ENCODE results near the gene OLFML3.

OLFML3 gene

DNA sequence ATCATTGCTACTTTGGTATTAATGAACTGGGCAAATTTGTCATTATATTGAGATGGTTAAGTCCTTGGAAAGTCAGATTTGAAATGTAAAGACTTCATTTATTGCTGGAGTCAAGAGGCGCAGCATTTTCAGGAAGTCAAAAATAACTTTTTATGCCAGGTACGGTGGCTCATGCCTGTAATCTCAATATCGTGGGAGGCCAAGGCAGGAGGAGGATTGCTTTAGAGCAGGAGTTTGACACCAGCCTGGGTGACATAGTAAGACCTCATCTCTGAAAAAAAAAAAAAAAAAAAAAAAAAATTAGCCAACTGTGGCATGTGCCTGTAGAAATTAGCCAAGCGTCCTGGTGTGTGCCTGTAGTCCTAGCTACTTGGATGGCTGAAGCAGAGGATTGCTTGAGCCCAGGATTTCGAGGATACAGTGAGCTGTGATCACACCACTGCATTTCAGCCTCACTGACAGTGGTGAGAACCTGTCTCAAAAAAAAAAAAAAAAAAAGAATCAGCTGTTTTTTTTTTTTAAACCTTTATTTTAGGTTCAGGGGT, 44.7 kb upstream of the OLFML3 start:
- no peak for TF ChIP-seq YY1 (IDR thresholded peaks at IDR 0.05; ENCODE audit: low read depth)
- no peak for TF ChIP-seq TAF1 (IDR thresholded peaks at IDR 0.05; ENCODE audit: low read depth)
- TF ChIP-seq RAD21 (IDR thresholded peaks at IDR 0.05; ENCODE audit: low read depth) = no peak
- no peak for TF ChIP-seq EGR1 (IDR thresholded peaks at IDR 0.05)
- no peak for TF ChIP-seq TEAD4 (IDR thresholded peaks at IDR 0.05)
- no peak for TF ChIP-seq TCF12 (IDR thresholded peaks at IDR 0.05; ENCODE audit: low read depth)

DNA sequence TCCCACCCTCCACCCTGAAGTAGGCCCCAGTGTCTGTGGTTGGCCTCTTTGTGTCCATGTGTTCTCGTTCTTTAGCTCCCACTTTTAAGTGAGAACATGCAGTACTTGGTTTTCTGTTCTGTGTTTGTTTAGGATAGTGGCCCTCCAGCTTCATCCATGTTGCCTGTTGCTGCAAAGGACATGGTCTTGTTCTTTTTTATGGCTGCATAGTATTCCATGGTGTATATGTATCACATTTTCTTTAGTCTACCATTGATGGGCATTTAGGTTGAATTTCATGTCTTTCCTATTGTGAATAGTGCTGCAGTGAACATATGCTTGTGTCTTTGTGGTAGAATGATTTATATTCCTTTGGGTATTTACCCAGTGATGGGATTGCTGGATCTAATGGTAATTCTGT, 44.1 kb upstream of the OLFML3 start:
- TF ChIP-seq EP300 (IDR thresholded peaks at IDR 0.05; ENCODE audit: borderline replicate concordance) (no peak), NFIC (IDR thresholded peaks at IDR 0.05) (no peak), CEBPB (IDR thresholded peaks at IDR 0.05) (no peak)

DNA sequence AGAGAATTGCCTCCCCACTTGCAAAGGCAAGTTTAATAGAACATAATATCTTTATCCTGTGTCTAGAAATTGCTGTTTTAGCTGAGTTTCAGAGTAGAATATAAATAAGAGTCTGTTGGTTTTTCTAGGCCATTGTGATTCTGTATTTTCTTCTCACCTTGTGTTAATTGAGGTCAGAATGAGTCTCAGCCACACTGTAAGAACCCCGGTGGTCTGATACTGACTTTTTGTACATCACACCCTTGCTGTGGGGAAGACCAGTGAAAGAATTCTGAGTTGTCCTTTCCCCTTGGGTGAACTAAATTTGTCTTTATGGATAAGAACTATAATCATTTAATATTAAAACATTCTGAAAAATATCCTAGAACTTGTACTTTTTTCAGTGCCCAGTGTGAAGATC, 43.3 kb upstream of the OLFML3 start:
- TF ChIP-seq, protein P1, sequence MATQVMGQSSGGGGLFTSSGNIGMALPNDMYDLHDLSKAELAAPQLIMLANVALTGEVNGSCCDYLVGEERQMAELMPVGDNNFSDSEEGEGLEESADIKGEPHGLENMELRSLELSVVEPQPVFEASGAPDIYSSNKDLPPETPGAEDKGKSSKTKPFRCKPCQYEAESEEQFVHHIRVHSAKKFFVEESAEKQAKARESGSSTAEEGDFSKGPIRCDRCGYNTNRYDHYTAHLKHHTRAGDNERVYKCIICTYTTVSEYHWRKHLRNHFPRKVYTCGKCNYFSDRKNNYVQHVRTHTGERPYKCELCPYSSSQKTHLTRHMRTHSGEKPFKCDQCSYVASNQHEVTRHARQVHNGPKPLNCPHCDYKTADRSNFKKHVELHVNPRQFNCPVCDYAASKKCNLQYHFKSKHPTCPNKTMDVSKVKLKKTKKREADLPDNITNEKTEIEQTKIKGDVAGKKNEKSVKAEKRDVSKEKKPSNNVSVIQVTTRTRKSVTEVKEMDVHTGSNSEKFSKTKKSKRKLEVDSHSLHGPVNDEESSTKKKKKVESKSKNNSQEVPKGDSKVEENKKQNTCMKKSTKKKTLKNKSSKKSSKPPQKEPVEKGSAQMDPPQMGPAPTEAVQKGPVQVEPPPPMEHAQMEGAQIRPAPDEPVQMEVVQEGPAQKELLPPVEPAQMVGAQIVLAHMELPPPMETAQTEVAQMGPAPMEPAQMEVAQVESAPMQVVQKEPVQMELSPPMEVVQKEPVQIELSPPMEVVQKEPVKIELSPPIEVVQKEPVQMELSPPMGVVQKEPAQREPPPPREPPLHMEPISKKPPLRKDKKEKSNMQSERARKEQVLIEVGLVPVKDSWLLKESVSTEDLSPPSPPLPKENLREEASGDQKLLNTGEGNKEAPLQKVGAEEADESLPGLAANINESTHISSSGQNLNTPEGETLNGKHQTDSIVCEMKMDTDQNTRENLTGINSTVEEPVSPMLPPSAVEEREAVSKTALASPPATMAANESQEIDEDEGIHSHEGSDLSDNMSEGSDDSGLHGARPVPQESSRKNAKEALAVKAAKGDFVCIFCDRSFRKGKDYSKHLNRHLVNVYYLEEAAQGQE (IDR thresholded peaks at IDR 0.05; ENCODE audit: low read depth) = no peak
- no peak for TF ChIP-seq TEAD4 (IDR thresholded peaks at IDR 0.05)

DNA sequence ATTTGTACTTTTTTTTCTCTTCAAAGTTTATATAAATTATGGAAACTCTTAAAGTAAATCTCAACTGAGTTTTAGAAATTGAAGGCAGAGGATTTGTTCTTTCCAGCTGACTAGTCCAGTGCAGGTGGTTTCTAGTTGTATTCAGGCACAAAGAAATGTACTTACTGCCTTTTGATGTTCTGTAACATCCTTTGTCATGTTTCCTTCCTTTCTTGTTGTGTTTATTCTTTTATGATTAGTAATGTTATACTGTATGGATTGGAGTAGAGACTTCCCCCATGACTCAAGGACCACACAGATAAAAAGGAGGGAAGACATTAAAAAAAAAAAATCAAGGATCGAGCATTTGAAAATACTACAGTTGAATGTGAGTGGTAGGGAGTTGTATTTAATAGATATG, 42.1 kb upstream of the OLFML3 start:
- TF ChIP-seq NFIC (IDR thresholded peaks at IDR 0.05) = no peak
- TF ChIP-seq RAD21 (IDR thresholded peaks at IDR 0.05; ENCODE audit: low read depth) = no peak
- TF ChIP-seq, protein P2, sequence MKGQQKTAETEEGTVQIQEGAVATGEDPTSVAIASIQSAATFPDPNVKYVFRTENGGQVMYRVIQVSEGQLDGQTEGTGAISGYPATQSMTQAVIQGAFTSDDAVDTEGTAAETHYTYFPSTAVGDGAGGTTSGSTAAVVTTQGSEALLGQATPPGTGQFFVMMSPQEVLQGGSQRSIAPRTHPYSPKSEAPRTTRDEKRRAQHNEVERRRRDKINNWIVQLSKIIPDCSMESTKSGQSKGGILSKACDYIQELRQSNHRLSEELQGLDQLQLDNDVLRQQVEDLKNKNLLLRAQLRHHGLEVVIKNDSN (IDR thresholded peaks at IDR 0.05) = no peak
- TF ChIP-seq FOXM1 (IDR thresholded peaks at IDR 0.05; ENCODE audit: borderline replicate concordance, low read depth) = no peak
- no peak for TF ChIP-seq CREB1 (IDR thresholded peaks at IDR 0.05; ENCODE audit: low read depth)
- no peak for TF ChIP-seq TCF12 (IDR thresholded peaks at IDR 0.05; ENCODE audit: low read depth)
- TF ChIP-seq EP300 (IDR thresholded peaks at IDR 0.05; ENCODE audit: borderline replicate concordance) = no peak
- no peak for TF ChIP-seq TAF1 (IDR thresholded peaks at IDR 0.05; ENCODE audit: low read depth)

DNA sequence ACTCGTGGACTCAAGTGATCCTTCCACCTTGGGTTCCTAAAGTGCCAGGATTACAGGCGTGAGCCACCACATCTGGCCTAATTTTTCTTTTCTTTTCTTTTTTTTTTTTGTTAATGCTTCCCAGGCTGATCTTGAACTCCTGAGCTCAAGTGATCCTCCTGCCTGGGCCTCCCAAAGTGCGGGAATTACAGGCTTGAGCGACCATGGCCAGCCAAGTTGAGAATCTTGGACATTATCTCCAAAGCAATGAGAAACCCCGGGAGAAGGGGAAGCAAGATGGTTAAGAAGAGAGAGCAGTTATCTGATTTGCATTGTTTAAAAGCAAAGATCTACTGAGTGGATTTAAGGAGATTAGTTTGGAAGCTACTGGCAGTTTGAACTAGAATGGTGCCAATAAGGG, 41.1 kb upstream of the OLFML3 start:
- TF ChIP-seq, protein P3, sequence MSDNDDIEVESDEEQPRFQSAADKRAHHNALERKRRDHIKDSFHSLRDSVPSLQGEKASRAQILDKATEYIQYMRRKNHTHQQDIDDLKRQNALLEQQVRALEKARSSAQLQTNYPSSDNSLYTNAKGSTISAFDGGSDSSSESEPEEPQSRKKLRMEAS (IDR thresholded peaks at IDR 0.05) = no peak
- TF ChIP-seq CEBPB (IDR thresholded peaks at IDR 0.05) = no peak
- TF ChIP-seq, protein P2 (IDR thresholded peaks at IDR 0.05) = no peak

DNA sequence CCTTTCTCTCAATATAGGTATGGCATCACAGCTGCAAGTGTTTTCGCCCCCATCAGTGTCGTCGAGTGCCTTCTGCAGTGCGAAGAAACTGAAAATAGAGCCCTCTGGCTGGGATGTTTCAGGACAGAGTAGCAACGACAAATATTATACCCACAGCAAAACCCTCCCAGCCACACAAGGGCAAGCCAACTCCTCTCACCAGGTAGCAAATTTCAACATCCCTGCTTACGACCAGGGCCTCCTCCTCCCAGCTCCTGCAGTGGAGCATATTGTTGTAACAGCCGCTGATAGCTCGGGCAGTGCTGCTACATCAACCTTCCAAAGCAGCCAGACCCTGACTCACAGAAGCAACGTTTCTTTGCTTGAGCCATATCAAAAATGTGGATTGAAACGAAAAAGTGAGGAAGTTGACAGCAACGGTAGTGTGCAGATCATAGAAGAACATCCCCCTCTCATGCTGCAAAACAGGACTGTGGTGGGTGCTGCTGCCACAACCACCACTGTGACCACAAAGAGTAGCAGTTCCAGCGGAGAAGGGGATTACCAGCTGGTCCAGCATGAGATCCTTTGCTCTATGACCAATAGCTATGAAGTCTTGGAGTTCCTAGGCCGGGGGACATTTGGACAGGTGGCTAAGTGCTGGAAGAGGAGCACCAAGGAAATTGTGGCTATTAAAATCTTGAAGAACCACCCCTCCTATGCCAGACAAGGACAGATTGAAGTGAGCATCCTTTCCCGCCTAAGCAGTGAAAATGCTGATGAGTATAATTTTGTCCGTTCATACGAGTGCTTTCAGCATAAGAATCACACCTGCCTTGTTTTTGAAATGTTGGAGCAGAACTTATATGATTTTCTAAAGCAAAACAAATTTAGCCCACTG, 38.7 kb upstream of the OLFML3 start:
- no peak for TF ChIP-seq EP300 (IDR thresholded peaks at IDR 0.05; ENCODE audit: borderline replicate concordance)
- no peak for TF ChIP-seq TCF12 (IDR thresholded peaks at IDR 0.05; ENCODE audit: low read depth)
- no peak for TF ChIP-seq YY1 (IDR thresholded peaks at IDR 0.05; ENCODE audit: low read depth)
- TF ChIP-seq TAF1 (IDR thresholded peaks at IDR 0.05; ENCODE audit: low read depth) = no peak
- TF ChIP-seq, protein P3 (IDR thresholded peaks at IDR 0.05) = no peak
- TF ChIP-seq, protein P1 (IDR thresholded peaks at IDR 0.05; ENCODE audit: low read depth) = no peak
- no peak for TF ChIP-seq CREB1 (IDR thresholded peaks at IDR 0.05; ENCODE audit: low read depth)
- TF ChIP-seq NFIC (IDR thresholded peaks at IDR 0.05) = no peak
- TF ChIP-seq ZBTB7A (IDR thresholded peaks at IDR 0.05; ENCODE audit: low read depth) = no peak
- TF ChIP-seq RAD21 (IDR thresholded peaks at IDR 0.05; ENCODE audit: low read depth) = no peak
- no peak for TF ChIP-seq TEAD4 (IDR thresholded peaks at IDR 0.05)
- TF ChIP-seq, protein P2 (IDR thresholded peaks at IDR 0.05) = no peak
- TF ChIP-seq CEBPB (IDR thresholded peaks at IDR 0.05) = no peak
- TF ChIP-seq FOXM1 (IDR thresholded peaks at IDR 0.05; ENCODE audit: borderline replicate concordance, low read depth) = no peak
- TF ChIP-seq EGR1 (IDR thresholded peaks at IDR 0.05) = no peak
